HepG2 (cell line): ENCODE measurements around the gene TMEM97. TPM values are rescaled to one million over a fixed set of nuclear protein-coding genes. Genes with fewer than 3 reads are reported as not detected.
A peak's percentile ranks its signal among the peaks of the same experiment; 100 is the strongest.

Experiments
- ATF5 ChIP-seq: sonication (generic); formaldehyde crosslinking; IDR thresholded peaks from 2 replicates; pipeline ENCODE4 v1.4.0; 2020; ENCODE audit warnings: mild to moderate bottlenecking, low read depth, missing genetic modification reagents
- EZH2 ChIP-seq: conservative IDR thresholded peaks from 2 replicates; pipeline ENCODE4 v1.6.1; 2012; ENCODE audit warnings: mild to moderate bottlenecking, low read depth, low read length, moderate library complexity
- HOXD1 ChIP-seq: sonication (generic); formaldehyde crosslinking; IDR thresholded peaks from 2 replicates; pipeline ENCODE4 v1.5.0; 2020; ENCODE audit warnings: missing genetic modification reagents
- KAT7 ChIP-seq: IDR thresholded peaks from 2 replicates; pipeline ENCODE4 v1.6.1; 2018; ENCODE audit warnings: borderline replicate concordance, missing compliant biosample characterization
- MAZ ChIP-seq, 2 experiments: sonication (generic) in 1 of 2; formaldehyde crosslinking in 1 of 2; IDR thresholded peaks; 2 replicates each; pipeline versions ENCODE4 v1.5.0 to v1.6.1; 2012 to 2020; ENCODE audit warnings: low read depth in 2 of 2, mild to moderate bottlenecking in 2 of 2, borderline replicate concordance in 1 of 2, improper control_type of control experiment in 1 of 2, low read length in 1 of 2, missing genetic modification reagents in 1 of 2, moderate library complexity in 1 of 2
- PHF20 ChIP-seq: sonication (generic); formaldehyde crosslinking; IDR thresholded peaks from 2 replicates; pipeline ENCODE4 v1.5.0; 2020; ENCODE audit warnings: mild to moderate bottlenecking, missing genetic modification reagents
- PRDM10 ChIP-seq: sonication (generic); formaldehyde crosslinking; IDR thresholded peaks from 2 replicates; pipeline ENCODE4 v1.4.0; 2020; ENCODE audit warnings: low read depth, missing genetic modification reagents
- RAD21 ChIP-seq: fragments of 450-650 bp; formaldehyde crosslinking; IDR thresholded peaks from 2 replicates; pipeline ENCODE4 v1.5.0; 2020; ENCODE audit warnings: mild to moderate bottlenecking
- RXRB ChIP-seq: IDR thresholded peaks from 2 replicates; pipeline ENCODE4 v1.6.1; 2016; ENCODE audit warnings: borderline replicate concordance, missing genetic modification reagents, missing compliant biosample characterization
- TEF ChIP-seq: sonication (generic); formaldehyde crosslinking; IDR thresholded peaks from 2 replicates; pipeline ENCODE4 v1.5.0; 2020; ENCODE audit warnings: missing genetic modification reagents
- TFDP1 ChIP-seq: IDR thresholded peaks from 2 replicates; pipeline ENCODE4 v1.6.1; 2016; ENCODE audit warnings: missing compliant biosample characterization, missing genetic modification reagents, borderline replicate concordance
- ZNF10 ChIP-seq: sonication (generic); formaldehyde crosslinking; IDR thresholded peaks from 2 replicates; pipeline ENCODE4 v1.4.0; 2020; ENCODE audit warnings: mild to moderate bottlenecking, low read depth, missing genetic modification reagents, borderline replicate concordance
- ZNF263 ChIP-seq: sonication (generic); formaldehyde crosslinking; IDR thresholded peaks from 2 replicates; pipeline ENCODE4 v1.4.0; 2020; ENCODE audit warnings: missing genetic modification reagents
- ZNF33B ChIP-seq: sonication (generic); formaldehyde crosslinking; IDR thresholded peaks from 2 replicates; pipeline ENCODE4 v1.5.1; 2020; ENCODE audit warnings: mild to moderate bottlenecking, missing genetic modification reagents
- ZSCAN22 ChIP-seq: sonication (generic); formaldehyde crosslinking; IDR thresholded peaks from 2 replicates; pipeline ENCODE4 v1.4.0; 2020; ENCODE audit warnings: mild to moderate bottlenecking, missing genetic modification reagents
- polyA plus RNA-seq, 8 experiments: library from polyadenylated mRNA; depleted of rRNA in 3 of 8; stranded (reverse) in 7 of 8; unstranded in 1 of 8; fragments of >200 nt; fragmentation: Illumina TruSeq in 4 of 8; extraction: Trizol in 4 of 8; gene quantifications; 2 replicates each; pipeline versions ENCODE4 v1.2.1 to v1.2.3, GENCODE V29; 2011 to 2016; ENCODE audit warnings: low read depth in 4 of 8, missing spikeins in 1 of 8, mixed read lengths in 1 of 8; ENCODE audit not compliant: insufficient read depth in 1 of 8
- total RNA-seq, 5 experiments: library from RNA; depleted of rRNA; stranded (reverse); fragments of >200 nt; fragmentation: Illumina TruSeq; extraction: Trizol; gene quantifications; 2 replicates each; pipeline ENCODE4 v1.2.3, GENCODE V29; 2016; ENCODE audit warnings: low read depth in 1 of 5
- TF ChIP-seq, protein P1 (sequence below): sonication (generic); formaldehyde crosslinking; IDR thresholded peaks from 2 replicates; pipeline ENCODE4 v1.4.0; 2020; ENCODE audit warnings: mild to moderate bottlenecking, missing genetic modification reagents

TMEM97 gene
- total and polyA plus RNA-seq, 2 of the 13 experiments (the other 11 are each of a cell fraction or from before 2014, with no cell fraction given), result 69.6 to 137 TPM

DNA sequence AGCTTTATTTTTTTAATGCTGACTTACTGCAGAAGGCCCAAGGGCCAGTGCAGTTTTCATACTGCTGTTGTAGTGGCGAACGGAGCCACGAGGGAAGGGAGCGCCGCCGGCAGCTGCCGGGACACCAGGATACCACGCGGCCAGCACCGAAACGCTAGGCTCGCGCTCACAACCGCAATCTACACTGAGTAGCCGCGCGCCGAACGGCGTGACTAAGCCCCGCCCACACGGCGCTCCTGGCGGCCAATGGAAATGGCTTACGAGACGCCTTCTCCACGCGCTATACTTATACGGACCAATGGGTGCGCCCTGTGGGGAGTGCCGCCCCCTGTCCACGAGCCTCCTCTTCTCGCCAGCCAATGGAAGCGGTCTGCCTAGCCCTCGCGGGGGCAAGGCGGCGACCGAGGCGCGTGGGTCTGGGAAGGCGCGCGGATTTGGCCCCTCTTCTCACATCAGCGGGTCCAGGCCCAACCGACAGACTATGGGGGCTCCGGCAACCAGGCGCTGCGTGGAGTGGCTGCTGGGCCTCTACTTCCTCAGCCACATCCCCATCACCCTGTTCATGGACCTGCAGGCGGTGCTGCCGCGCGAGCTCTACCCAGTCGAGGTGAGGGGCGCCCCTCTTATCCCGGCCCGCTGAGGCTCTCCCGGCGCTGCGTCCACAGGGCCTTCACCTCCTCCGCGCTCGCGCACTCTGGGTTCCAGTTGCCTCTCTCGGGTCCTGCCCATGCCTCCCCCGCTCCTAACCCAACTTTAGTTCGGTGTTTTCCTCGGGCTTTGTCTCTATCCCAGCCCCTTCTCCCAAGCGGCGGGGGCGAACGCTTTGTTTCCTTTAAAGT, at the start of gene TMEM97 (continued):
- TF ChIP-seq, protein P1, sequence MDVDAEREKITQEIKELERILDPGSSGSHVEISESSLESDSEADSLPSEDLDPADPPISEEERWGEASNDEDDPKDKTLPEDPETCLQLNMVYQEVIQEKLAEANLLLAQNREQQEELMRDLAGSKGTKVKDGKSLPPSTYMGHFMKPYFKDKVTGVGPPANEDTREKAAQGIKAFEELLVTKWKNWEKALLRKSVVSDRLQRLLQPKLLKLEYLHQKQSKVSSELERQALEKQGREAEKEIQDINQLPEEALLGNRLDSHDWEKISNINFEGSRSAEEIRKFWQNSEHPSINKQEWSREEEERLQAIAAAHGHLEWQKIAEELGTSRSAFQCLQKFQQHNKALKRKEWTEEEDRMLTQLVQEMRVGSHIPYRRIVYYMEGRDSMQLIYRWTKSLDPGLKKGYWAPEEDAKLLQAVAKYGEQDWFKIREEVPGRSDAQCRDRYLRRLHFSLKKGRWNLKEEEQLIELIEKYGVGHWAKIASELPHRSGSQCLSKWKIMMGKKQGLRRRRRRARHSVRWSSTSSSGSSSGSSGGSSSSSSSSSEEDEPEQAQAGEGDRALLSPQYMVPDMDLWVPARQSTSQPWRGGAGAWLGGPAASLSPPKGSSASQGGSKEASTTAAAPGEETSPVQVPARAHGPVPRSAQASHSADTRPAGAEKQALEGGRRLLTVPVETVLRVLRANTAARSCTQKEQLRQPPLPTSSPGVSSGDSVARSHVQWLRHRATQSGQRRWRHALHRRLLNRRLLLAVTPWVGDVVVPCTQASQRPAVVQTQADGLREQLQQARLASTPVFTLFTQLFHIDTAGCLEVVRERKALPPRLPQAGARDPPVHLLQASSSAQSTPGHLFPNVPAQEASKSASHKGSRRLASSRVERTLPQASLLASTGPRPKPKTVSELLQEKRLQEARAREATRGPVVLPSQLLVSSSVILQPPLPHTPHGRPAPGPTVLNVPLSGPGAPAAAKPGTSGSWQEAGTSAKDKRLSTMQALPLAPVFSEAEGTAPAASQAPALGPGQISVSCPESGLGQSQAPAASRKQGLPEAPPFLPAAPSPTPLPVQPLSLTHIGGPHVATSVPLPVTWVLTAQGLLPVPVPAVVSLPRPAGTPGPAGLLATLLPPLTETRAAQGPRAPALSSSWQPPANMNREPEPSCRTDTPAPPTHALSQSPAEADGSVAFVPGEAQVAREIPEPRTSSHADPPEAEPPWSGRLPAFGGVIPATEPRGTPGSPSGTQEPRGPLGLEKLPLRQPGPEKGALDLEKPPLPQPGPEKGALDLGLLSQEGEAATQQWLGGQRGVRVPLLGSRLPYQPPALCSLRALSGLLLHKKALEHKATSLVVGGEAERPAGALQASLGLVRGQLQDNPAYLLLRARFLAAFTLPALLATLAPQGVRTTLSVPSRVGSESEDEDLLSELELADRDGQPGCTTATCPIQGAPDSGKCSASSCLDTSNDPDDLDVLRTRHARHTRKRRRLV (CRISPR knock-in tag), result no peak
- peak; percentile 91 for TF ChIP-seq TFDP1 (CRISPR knock-in tag)
- TF ChIP-seq HOXD1 (CRISPR knock-in tag), result peak; percentile 65; the same call in 1 of the 2 replicates
- peak; percentile 41; the same call in 1 of the 2 replicates for TF ChIP-seq KAT7 (CRISPR knock-in tag)
- 0 out of 2 replicates have a peak, but pooled peaks have one; percentile 9 for TF ChIP-seq RXRB (CRISPR knock-in tag)
- no peak for TF ChIP-seq TEF (CRISPR knock-in tag)
- no peak for TF ChIP-seq EZH2
- TF ChIP-seq PRDM10 (CRISPR knock-in tag), result no peak
- TF ChIP-seq ZSCAN22 (CRISPR knock-in tag), result peak; percentile 81
- TF ChIP-seq MAZ (IDR thresholded peaks at IDR 0.05; ENCODE audit: borderline replicate concordance, low read depth, low read length), result peak; percentile 58; the same call in 1 of the 2 replicates
- peak; percentile 51; the same call in 1 of the 2 replicates for TF ChIP-seq MAZ (CRISPR knock-in tag; IDR thresholded peaks at IDR 0.05; ENCODE audit: low read depth)
- TF ChIP-seq RAD21, result peak; percentile 40; the same call in 1 of the 2 replicates
- TF ChIP-seq ZNF263 (CRISPR knock-in tag), result peak; percentile 34
- no peak for TF ChIP-seq ZNF33B (CRISPR knock-in tag)
- TF ChIP-seq PHF20 (CRISPR knock-in tag), result no peak; the same call in 1 of the 2 replicates
- no peak; the same call in 1 of the 2 replicates for TF ChIP-seq ATF5 (CRISPR knock-in tag)
- TF ChIP-seq ZNF10 (CRISPR knock-in tag), result no peak
